Keratinocyte (primary cell): ENCODE data around the gene CUEDC1. TPM values are rescaled to one million over a fixed set of nuclear protein-coding genes. Genes with fewer than 3 reads are reported as not detected.

Experiments
- DNase-seq: peaks from one replicate; pipeline ENCODE4 v3.0.0-alpha.2; 2011; ENCODE audit warnings: low read depth, missing footprints, low spot score
- FAIRE-seq: peaks from 2 replicates; lab custom pipeline; 2011; peaks lifted over from hg19 to GRCh38; lab: Jason Lieb, UNC
- H2AFZ ChIP-seq: 2 replicates; pipeline ENCODE4 v1.6.0; 2012; ENCODE audit warnings: low read length, control low read depth, inconsistent platforms; ENCODE audit not compliant: control insufficient read depth
- H3K27ac ChIP-seq: 2 replicates; pipeline ENCODE4 v1.5.1; 2011; ENCODE audit warnings: low read length; ENCODE audit not compliant: control insufficient read depth, insufficient read depth
- H3K27me3 ChIP-seq: 3 replicates; pipeline ENCODE4 v1.6.0; 2011; ENCODE audit warnings: low read length; ENCODE audit not compliant: control insufficient read depth, insufficient read depth; ENCODE audit errors: extremely low read depth
- H3K36me3 ChIP-seq, 2 experiments: 2 replicates in 1 of 2; 3 replicates in 1 of 2; pipeline ENCODE4 v1.5.1; 2011; ENCODE audit warnings: low read length in 2 of 2, mild to moderate bottlenecking in 1 of 2; ENCODE audit not compliant: control insufficient read depth in 2 of 2, insufficient read depth in 2 of 2; ENCODE audit errors: extremely low read depth in 1 of 2
- H3K4me1 ChIP-seq: 3 replicates; pipeline ENCODE4 v1.5.1; 2011; ENCODE audit warnings: low read length; ENCODE audit not compliant: control insufficient read depth, insufficient read depth; ENCODE audit errors: extremely low read depth
- H3K4me2 ChIP-seq: 3 replicates; pipeline ENCODE4 v1.6.0; 2011; ENCODE audit warnings: low read depth, low read length; ENCODE audit not compliant: control insufficient read depth, insufficient read depth; ENCODE audit errors: extremely low read depth
- H3K4me3 ChIP-seq, 3 experiments: fragments of 200-600 bp in 1 of 3; sonication (generic) in 1 of 3; 2 replicates in 2 of 3; 3 replicates in 1 of 3; pipeline ENCODE4 v1.5.1; 2011 to 2016; ENCODE audit warnings: low read length in 3 of 3, mild to moderate bottlenecking in 3 of 3, control low read depth in 2 of 3, inconsistent platforms in 1 of 3, low read depth in 1 of 3, mixed read lengths in 1 of 3, mixed run types in 1 of 3, moderate library complexity in 1 of 3; ENCODE audit not compliant: control insufficient read depth in 2 of 3, insufficient read depth in 2 of 3; ENCODE audit errors: extremely low read depth in 1 of 3
- H3K79me2 ChIP-seq: 2 replicates; pipeline ENCODE4 v1.6.0; 2012; ENCODE audit warnings: low read length; ENCODE audit not compliant: control insufficient read depth, insufficient read depth
- H3K9ac ChIP-seq: 3 replicates; pipeline ENCODE4 v1.6.0; 2011; ENCODE audit warnings: low read length; ENCODE audit not compliant: control insufficient read depth, insufficient read depth; ENCODE audit errors: extremely low read depth
- H3K9me1 ChIP-seq: 3 replicates; pipeline ENCODE4 v1.6.0; 2011; ENCODE audit warnings: low read length; ENCODE audit not compliant: control insufficient read depth, insufficient read depth; ENCODE audit errors: extremely low read depth
- H3K9me3 ChIP-seq: 2 replicates; pipeline ENCODE4 v1.5.1; 2012; ENCODE audit warnings: low read depth, low read length; ENCODE audit not compliant: control insufficient read depth
- H4K20me1 ChIP-seq: 3 replicates; pipeline ENCODE4 v1.6.0; 2011; ENCODE audit warnings: low read length; ENCODE audit not compliant: control insufficient read depth, insufficient read depth; ENCODE audit errors: extremely low read depth
- CTCF ChIP-seq, 3 experiments: IDR thresholded peaks in 1 of 3; conservative IDR thresholded peaks in 1 of 3; optimal IDR thresholded peaks in 1 of 3; 2 replicates in 2 of 3; 3 replicates in 1 of 3; pipeline versions ENCODE3 to v1.5.1; 2011; ENCODE audit warnings: low read length in 3 of 3, mild to moderate bottlenecking in 3 of 3, moderate library complexity in 2 of 3, control low read depth in 1 of 3, inconsistent platforms in 1 of 3; ENCODE audit not compliant: insufficient read depth in 2 of 3; ENCODE audit errors: extremely low read depth in 1 of 3
- EZH2 ChIP-seq: IDR thresholded peaks from one replicate; pipeline ENCODE4 v1.6.1; 2012; ENCODE audit warnings: inconsistent platforms, mild to moderate bottlenecking, low read length, moderate library complexity
- dilution Hi-C: fragments of 300-500 bp; cut with MboI; formaldehyde crosslinking; loops from one replicate; pipeline ENCODE4 v1.7.0; 2020; ENCODE audit warnings: low sequenced_read_pairs; ENCODE audit not compliant: extremely low pct_ligation_motif_present
- polyA plus RNA-seq, 5 experiments: library from polyadenylated mRNA; depleted of rRNA in 3 of 5; stranded (reverse) in 3 of 5; stranded (forward) in 1 of 5; unstranded in 1 of 5; fragments of >200 nt; gene quantifications; 1 replicate in 1 of 5; 2 replicates in 3 of 5; 3 replicates in 1 of 5; pipeline versions ENCODE4 v1.2.1 to v1.2.3, GENCODE V29; 2011 to 2012; ENCODE audit warnings: missing spikeins in 2 of 5, low read depth in 1 of 5, low replicate concordance in 1 of 5

The CUEDC1 gene
- polyA plus RNA-seq, 1 donor (not counting 4 experiments of a cell fraction or from before 2014, with no cell fraction given): 12.9 TPM

GRCh38 chr17:57957886-57958285 lies 2.7 kb upstream of the CUEDC1 start:
- Histone ChIP-seq H3K36me3 (no peaks in the 10 kb centered on the region), H3K4me3 (no peak overlapping the region), H4K20me1 (no peaks in the 10 kb centered on the region), H3K27ac (no peak overlapping the region), H3K27me3 (peaks cover 4% of the 10 kb centered on the region), H3K79me2 (peaks cover 11% of the 10 kb centered on the region), H2AFZ (no peak overlapping the region), H3K9me1 (no peaks in the 10 kb centered on the region), H3K4me1 (peaks cover 19% of the 10 kb centered on the region), H3K9me3 (no peaks in the 10 kb centered on the region), H3K4me2 (no peak overlapping the region), H3K9ac (no peak overlapping the region)
- DNase-seq (no peak), FAIRE-seq (no peak)
- dilution Hi-C loops: no loop called here
- no peak for TF ChIP-seq CTCF (optimal IDR thresholded peaks at IDR 0.05 in 1 of 3, IDR thresholded peaks at IDR 0.05 in 1 of 3, conservative IDR thresholded peaks at IDR 0.05 in 1 of 3; ENCODE audit: extremely low read depth in 1 of 3, insufficient read depth in 2 of 3, low read length in 3 of 3)
- TF ChIP-seq EZH2: no peak

- no peak overlapping the region for H3K9ac ChIP-seq
- no peaks in the 10 kb centered on the region for H4K20me1 ChIP-seq
- H3K4me1 ChIP-seq: peaks cover 21% of the 10 kb centered on the region
- no peak for DNase-seq
- H3K9me1 ChIP-seq: no peaks in the 10 kb centered on the region
- no peak overlapping the region for H3K4me3 ChIP-seq
- H3K36me3 ChIP-seq: no peaks in the 10 kb centered on the region
- H2AFZ ChIP-seq: no peak overlapping the region
- H3K9me3 ChIP-seq: no peaks in the 10 kb centered on the region
- dilution Hi-C loops: no loop called here
- TF ChIP-seq CTCF (optimal IDR thresholded peaks at IDR 0.05 in 1 of 3, IDR thresholded peaks at IDR 0.05 in 1 of 3, conservative IDR thresholded peaks at IDR 0.05 in 1 of 3; ENCODE audit: extremely low read depth in 1 of 3, insufficient read depth in 2 of 3, low read length in 3 of 3): no peak
- TF ChIP-seq EZH2: no peak
- no peak overlapping the region for H3K27ac ChIP-seq
- H3K4me2 ChIP-seq: no peak overlapping the region
- peaks cover 14% of the 10 kb centered on the region for H3K79me2 ChIP-seq
- FAIRE-seq: no peak
- peaks cover 1% of the 10 kb centered on the region for H3K27me3 ChIP-seq
Observed at GRCh38 chr17:57957120-57957850, 2.1 kb upstream of the CUEDC1 start.
